Prostate gland (tissue), 2 donors: ENCODE results near the gene SIPA1.

Source experiments
- POLR2A ChIP-seq: fragments of 450-650 bp; IDR thresholded peaks from one replicate; pipeline ENCODE4 v1.6.1; 2016; ENCODE audit warnings: antibody characterized with exemption, mild to moderate bottlenecking
- POLR2AphosphoS5 ChIP-seq: sonication (generic); formaldehyde crosslinking; IDR thresholded peaks from one replicate; pipeline ENCODE4 v1.6.1; 2017; ENCODE audit warnings: antibody characterized with exemption
- TF ChIP-seq, protein P1 (sequence below), 4 experiments: fragments of 200-600 bp in 2 of 4; fragments of 450-650 bp in 2 of 4; sonication (generic) in 2 of 4; IDR thresholded peaks; 1 replicate in 3 of 4; 2 replicates in 1 of 4; pipeline ENCODE4 v1.5.1; 2016 to 2019; ENCODE audit warnings: antibody characterized with exemption in 4 of 4, mild to moderate bottlenecking in 2 of 4, moderate library complexity in 2 of 4

DNA sequence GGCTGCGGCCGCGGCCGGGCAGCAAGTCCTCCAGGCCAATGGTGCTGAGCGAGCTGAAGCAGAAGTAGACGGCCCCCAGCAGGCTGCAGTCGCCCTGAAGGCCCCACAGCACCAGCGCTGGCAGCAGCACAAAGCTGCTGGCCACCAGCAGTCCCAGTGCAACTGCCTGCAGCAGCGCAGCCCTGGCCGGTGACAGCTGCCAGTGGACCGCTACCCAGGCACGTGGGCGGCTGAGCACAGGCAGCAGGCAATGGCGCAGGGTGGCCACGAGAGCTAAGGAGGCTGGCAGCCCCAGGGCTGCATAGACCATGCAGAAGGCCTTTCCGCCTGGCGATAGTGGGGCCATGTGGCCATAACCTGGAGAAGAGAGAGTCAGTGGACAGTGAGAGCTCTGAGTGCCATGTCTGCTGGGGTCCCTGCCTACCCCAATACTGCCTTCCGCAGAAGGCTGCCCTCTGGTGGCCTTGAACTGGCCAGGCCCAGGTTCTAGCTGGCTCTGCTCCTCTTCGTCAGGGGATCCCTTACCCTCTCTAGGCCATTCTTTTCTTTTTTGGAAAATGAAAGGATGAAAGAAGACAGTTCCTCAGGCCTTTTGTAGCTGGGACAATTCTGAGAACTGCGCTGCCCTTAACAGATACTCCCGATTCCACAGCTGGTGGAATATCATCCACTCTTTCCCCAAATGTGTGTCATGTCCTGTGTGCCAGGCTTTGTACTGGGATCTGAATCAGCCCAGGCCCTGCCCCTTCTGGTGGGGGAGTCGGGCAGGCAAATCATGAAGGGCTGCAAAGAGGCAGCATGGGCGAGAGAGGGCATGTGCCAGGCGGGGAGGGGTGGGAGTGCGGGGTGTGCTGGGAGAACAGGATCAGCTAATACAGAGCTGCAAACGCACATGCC is 44.1 kb upstream of the SIPA1 start:
- TF ChIP-seq, protein P1, sequence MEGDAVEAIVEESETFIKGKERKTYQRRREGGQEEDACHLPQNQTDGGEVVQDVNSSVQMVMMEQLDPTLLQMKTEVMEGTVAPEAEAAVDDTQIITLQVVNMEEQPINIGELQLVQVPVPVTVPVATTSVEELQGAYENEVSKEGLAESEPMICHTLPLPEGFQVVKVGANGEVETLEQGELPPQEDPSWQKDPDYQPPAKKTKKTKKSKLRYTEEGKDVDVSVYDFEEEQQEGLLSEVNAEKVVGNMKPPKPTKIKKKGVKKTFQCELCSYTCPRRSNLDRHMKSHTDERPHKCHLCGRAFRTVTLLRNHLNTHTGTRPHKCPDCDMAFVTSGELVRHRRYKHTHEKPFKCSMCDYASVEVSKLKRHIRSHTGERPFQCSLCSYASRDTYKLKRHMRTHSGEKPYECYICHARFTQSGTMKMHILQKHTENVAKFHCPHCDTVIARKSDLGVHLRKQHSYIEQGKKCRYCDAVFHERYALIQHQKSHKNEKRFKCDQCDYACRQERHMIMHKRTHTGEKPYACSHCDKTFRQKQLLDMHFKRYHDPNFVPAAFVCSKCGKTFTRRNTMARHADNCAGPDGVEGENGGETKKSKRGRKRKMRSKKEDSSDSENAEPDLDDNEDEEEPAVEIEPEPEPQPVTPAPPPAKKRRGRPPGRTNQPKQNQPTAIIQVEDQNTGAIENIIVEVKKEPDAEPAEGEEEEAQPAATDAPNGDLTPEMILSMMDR (IDR thresholded peaks at IDR 0.05): peak; percentile 10 to 66 (median 62)
- TF ChIP-seq POLR2A (no peak), POLR2AphosphoS5 (no peak)
